ENCODE data around the gene FAHD1.
"Not testable (repeated sequence)": the region's sequence is repeated elsewhere in the genome, so short reads cannot be mapped to it uniquely, and the experiment has no call there.

FAHD1 gene

GRCh38 chr16:1792836-1793577 lies 34.0 kb upstream of the FAHD1 start:
- no peak for DNase-seq (ENCODE audit: insufficient read length, low spot score)
- no peak for TF ChIP-seq POLR2A (IDR thresholded peaks at IDR 0.05; ENCODE audit: low read depth, low read length)
- no peak for FAIRE-seq

GRCh38 chr16:1793578-1794220 lies 33.3 kb upstream of the FAHD1 start, which contains the start of gene IGFALS:
Gene IGFALS (minus strand): TSS chr16:1793705. CDS start chr16:1793652, 53 bp downstream.
- no peak for TF ChIP-seq POLR2A (IDR thresholded peaks at IDR 0.05; ENCODE audit: low read depth, low read length)
- no peak for DNase-seq (ENCODE audit: insufficient read length, low spot score)
- FAIRE-seq, result no peak

- FAIRE-seq (no peak), DNase-seq (ENCODE audit: insufficient read length, low spot score) (no peak)
- TF ChIP-seq POLR2A (IDR thresholded peaks at IDR 0.05; ENCODE audit: low read depth, low read length), result no peak
These were observed 32.7 kb upstream of the FAHD1 start for GRCh38 chr16:1794221-1794871.

GRCh38 chr16:1794908-1795666 lies 31.9 kb upstream of the FAHD1 start:
- no peak for FAIRE-seq
- TF ChIP-seq POLR2A (IDR thresholded peaks at IDR 0.05; ENCODE audit: low read depth, low read length), result no peak
- DNase-seq (ENCODE audit: insufficient read length, low spot score), result no peak

DNA sequence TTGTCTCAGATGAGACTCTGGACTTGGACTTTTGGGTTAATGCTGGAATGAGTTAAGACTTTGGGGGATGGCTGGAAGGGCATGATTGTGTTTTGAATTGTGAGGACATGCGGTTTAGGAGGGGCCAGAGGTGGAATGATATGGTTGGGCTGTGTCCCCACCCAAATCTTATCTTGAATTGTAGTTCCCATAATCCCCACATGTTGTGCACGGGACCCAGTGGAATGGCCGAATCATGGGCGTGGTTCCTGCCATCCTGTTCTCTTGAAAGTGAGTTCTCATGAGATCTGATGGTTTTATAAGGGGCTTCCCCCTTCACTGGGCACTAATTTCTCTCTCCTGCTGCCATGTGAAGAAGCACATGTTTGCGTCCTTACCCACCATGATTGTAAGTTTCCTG lies 27.7 kb upstream of the FAHD1 start:
- FAIRE-seq; DNase-seq (ENCODE audit: insufficient read length, low spot score): not testable (repeated sequence)

DNA sequence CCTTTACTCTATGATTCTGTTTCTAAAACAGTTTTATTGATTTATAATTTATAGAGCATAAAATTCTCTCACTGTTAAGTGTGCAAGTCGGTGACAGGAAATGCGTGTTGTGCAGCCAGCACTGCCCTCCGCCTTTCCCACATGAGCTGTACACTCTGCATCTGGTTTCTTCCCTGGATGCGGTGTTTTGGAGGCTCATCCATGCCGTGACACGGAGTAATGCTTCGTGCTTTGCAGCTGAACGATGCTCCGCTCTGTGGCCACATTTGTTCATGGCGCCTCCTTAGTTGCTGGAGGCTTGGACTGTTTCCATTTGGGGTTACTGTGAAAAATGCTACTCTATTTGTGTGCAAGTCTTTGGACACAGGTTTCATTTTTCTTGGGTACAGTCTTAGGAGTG lies 26.3 kb upstream of the FAHD1 start:
- DNase-seq (ENCODE audit: insufficient read length, low spot score), result no peak
- no peak for FAIRE-seq
- no peak for TF ChIP-seq POLR2A (IDR thresholded peaks at IDR 0.05; ENCODE audit: low read depth, low read length)

GRCh38 chr16:1807626-1808025 lies 19.4 kb upstream of the FAHD1 start:
- TF ChIP-seq POLR2A (IDR thresholded peaks at IDR 0.05; ENCODE audit: low read depth, low read length), result no peak

DNA sequence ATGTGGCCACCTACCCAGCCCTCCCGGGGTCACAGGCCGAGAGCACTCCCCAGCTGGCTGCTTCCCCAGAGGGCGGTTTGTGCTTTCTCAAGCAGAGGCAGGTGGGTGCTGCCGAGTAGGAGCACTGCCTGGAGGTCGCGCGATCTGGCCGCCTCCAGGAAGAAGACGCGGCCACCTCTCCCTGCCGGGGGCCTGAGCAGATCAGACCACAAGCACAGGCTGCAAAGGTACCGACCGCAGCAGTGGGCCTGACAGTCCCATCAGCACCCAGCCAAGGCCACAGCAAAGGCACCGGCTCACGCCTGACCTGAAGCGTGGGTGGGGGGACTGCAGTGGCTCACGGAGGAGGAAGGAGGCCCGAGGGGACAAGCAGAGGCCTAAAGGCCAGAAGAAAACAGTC lies 18.3 kb upstream of the FAHD1 start:
- TF ChIP-seq POLR2A (IDR thresholded peaks at IDR 0.05; ENCODE audit: low read depth, low read length), result no peak
- DNase-seq (ENCODE audit: insufficient read length, low spot score) (no peak), FAIRE-seq (no peak)

More at GRCh38 chr16:1807626-1808025, 19.4 kb upstream of the FAHD1 start:
- DNase-seq (ENCODE audit: insufficient read length, low spot score) (no peak), FAIRE-seq (no peak)

DNA sequence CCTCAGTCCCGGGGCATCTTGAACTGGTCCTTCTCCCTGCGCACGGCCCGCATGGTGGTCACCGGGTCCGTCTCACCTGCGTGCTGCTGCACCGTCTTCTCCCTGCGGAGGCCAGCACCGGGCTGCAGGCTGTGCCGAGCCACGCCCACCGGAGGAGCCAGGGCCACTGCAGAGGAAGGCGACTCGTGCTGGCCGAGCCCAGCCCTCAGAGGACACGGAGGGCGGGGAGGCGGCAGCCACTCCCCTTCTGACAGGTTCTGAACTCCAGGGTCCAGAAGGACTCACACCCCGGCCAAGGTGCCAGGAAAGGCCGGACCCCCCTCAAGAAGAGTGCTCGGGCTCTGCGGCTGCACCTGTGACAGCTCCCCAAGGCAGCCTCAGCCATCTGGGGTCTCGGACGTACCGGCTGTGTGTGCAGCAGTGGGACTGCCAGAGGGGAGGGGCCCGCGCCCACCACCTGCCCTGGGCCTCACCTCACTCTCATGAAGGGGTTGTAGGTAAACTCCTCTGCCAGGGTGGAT lies 17.7 kb upstream of the FAHD1 start:
- no peak for DNase-seq (ENCODE audit: insufficient read length, low spot score)
- TF ChIP-seq POLR2A (IDR thresholded peaks at IDR 0.05; ENCODE audit: low read depth, low read length), result no peak
- no peak for FAIRE-seq

GRCh38 chr16:1810106-1810505 lies 16.9 kb upstream of the FAHD1 start:
- no peak for TF ChIP-seq POLR2A (IDR thresholded peaks at IDR 0.05; ENCODE audit: low read depth, low read length)
- FAIRE-seq, result no peak
- no peak for DNase-seq (ENCODE audit: insufficient read length, low spot score)

DNA sequence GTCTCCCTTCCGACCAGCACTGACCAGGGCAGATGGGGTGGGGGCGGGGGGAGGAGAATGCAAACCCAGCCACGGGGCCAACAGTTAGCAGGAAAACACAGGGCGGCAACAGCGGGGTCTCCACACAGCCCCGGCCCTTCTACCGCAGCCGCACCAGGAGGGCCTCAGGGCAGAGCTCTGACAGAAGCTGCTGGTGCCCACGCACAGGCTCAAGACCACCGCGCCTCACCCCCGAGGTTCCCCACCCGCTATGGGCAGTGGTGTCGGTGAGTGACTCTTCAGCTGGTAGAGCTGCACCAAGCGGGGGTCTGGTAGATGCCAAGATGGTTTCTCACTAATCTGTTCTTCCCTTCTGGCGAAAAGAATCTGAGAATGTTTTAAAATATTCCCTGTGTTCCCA lies 16.5 kb upstream of the FAHD1 start:
- no peak for DNase-seq (ENCODE audit: insufficient read length, low spot score)
- FAIRE-seq, result no peak

DNA sequence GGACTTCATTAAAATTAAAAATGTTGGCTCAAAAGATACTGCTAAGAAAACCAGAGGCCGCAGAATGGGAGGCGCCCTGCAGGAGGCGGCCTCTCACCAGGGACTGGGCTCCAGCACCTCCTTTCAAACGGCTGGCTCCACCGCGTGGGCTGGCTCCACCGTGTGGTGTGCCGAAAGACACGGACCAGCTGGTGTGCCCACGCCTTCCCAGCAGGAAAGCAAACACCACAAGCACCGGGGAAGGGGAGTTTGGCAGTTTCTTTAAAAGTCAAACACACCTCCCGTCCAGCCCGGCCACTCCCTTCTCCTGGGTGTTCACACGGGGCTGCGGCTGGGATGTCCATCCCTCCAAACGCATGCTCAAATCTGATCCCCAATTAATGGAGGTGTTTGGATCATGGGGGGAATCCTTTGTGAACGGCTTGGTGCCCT lies 14.3 kb upstream of the FAHD1 start:
- no peak for DNase-seq (ENCODE audit: insufficient read length, low spot score)
- TF ChIP-seq POLR2A (IDR thresholded peaks at IDR 0.05; ENCODE audit: low read depth, low read length), result no peak
- no peak for FAIRE-seq

More for the DNA sequence above, 16.5 kb upstream of the FAHD1 start:
- no peak for TF ChIP-seq POLR2A (IDR thresholded peaks at IDR 0.05; ENCODE audit: low read depth, low read length)

DNA sequence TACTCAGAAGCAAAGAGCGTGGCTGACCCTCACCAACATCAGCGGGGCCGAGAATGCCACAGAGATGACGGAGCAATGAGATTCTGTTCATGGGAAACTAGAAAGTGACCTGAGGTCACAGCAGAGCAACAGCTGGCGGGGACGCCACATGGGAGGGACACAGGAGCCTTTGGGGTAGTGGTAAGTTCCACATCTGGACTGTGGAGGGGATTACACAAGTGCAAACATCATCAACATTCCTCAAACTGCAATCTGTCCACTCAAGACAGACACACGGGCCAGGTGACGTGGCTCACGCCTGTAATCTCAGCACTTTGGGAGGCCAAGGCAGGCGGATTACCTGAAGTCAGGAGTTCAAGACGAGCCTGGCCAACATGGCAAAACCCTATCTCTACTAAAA lies 11.5 kb upstream of the FAHD1 start:
- DNase-seq (ENCODE audit: insufficient read length, low spot score) (no peak), FAIRE-seq (no peak)
- TF ChIP-seq POLR2A (IDR thresholded peaks at IDR 0.05; ENCODE audit: low read depth, low read length), result no peak
